T1000 (cell line): ENCODE data around the gene SDHAF3.

ENCODE experiments used
- DNase-seq: peaks from one replicate; lab custom pipeline; 2025; ENCODE audit warnings: mixed read lengths; lab: John Stamatoyannopoulos, UW

Gene SDHAF3

DNA sequence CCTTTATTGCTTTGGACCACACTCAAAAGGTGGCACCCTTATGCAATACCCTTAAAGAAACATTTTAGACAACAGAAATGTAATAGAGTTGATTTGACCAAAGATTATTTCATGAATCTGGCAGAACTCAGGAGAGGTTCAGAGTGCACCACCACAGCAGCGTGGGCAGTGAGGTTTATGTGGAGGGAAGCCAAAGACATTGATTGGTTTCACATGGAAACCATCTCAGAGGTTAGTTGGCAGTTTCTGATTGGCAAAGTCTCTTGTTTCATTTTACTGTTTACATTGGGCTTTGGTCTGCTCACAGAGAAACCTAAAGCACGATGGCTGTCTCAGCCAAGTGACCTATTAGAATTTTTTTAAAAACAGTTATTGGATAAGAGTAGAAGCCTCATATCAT lies 101.3 kb downstream of the SDHAF3 start:
- DNase-seq, result no peak

DNA sequence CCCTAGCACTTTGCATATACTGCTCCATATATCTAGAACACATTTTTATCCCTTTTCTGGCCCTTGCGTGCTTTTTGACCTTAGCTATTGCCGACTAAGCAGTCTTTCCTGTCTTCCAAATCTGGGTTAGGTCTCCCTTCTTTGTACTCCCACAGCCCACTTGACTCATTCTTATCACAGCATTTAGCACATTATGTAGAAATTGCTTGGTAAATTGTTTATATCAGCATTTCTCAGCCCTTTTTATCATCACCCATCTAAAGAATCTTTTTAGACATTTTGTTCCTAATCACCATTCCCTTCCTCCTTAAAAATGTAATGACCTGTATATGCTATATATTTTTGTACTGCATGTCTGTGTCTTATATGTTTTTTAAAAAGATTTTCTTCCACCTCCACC lies 101.7 kb downstream of the SDHAF3 start:
- DNase-seq, result no peak

DNA sequence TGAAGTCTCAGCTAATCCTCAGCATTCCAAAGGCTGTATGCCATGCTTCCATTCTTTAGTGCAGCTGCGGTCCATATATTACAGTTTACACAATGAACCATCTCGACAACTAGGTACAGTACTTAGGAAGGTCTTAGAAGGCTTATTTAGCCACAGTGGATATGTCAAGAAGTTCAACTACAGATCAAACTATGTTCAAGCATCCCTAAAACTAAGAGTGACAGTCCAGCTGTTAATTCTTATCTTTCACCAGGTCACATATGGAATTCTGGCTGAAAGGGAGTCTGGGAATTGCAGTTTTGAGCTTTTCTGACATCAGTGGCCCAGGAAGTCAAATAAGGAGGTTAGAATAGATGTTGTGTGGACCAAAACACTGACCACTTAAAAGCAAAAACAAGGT lies 106.8 kb downstream of the SDHAF3 start:
- DNase-seq, result no peak

GRCh38 chr7:97226541-97226940 lies 109.0 kb downstream of the SDHAF3 start:
- no peak for DNase-seq
